Hindlimb muscle (tissue), 1 donor: ENCODE measurements around the gene TUB. TPM values are rescaled to one million over a fixed set of nuclear protein-coding genes. Genes with fewer than 3 reads are reported as not detected.

Source experiments
- DNase-seq: peaks from one replicate; pipeline ENCODE4 v3.0.0-alpha.2; 2013
- polyA plus RNA-seq: library from polyadenylated mRNA; unstranded; fragments of 120-200 nt; gene quantifications from one replicate; pipeline ENCODE4 v1.2.1, GENCODE V29; 2013; ENCODE audit not compliant: insufficient read length

The TUB gene
- polyA plus RNA-seq, 1 donor = 9.3 TPM

DNA sequence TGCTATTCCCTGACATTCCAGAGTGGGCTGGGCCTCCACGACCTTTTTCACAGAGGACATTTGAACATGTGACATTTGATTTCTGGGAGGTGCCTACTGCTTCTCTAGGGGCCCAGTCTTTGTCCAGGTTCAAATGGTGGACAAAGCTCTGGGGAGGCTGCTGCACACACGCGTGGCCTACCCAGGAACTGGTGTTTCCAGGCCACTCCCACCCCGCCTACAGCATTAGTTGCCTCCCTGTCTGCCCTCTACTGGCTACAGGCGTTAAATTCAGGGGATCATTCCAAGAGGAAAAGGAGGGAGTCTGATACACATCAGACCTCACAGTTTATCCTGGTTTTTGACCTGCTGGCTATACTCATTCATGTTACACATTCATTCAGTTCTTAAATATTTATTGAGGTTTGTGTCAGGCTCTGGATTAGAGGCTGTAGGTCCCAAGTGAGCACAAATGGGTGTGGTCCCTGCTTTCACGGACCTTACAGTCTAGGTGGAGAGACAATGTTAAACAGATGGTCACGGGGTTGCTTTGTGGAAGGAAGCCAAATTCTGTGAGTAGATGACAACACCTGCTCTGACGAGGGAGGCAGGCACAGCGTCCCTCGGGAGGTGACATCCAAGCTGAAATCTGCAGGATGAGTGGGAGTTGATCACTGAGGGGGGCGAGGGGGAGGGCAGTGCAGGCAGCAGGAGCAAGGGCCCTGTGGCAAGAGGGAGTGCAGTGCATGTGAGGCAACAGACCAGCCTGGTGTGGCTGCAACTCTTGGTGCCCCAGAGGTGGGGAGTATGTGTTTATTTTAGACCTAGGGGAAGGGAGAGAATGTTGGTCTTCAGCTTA, 11.8 kb downstream of the TUB start:
- DNase-seq = peak; percentile 36

DNA sequence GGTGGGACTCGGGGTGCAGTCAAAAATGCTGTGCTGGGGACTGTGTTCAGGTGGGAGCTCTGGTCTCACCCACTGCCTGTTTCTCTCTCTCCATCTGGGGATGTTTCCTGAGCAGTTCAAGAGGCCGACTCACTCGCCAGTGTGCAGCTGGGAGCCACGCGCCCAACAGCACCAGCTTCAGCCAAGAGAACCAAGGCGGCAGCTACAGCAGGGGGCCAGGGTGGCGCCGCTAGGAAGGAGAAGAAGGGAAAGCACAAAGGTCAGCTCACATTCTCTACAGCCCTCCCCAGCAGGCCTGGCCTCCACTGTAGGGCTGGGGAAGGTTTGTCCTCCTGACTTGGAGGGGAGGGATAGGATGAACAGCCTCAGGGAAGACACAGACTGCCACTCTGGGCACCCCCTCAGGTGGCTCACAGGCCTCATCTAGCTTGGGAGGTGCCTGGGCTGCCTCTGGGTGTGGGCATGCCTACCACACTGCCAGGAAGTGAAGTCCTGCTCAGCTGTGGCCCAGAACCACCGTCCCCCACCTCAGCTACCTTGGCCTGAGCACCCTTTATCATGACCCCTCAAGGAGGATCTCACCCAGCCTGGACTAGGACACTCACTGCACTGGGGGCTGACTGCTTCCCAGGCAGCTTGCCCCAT, 13.0 kb downstream of the TUB start:
- DNase-seq = no peak

GRCh38 chr11:8094656-8095055, 13.6 kb downstream of the TUB start:
- DNase-seq = no peak

DNA sequence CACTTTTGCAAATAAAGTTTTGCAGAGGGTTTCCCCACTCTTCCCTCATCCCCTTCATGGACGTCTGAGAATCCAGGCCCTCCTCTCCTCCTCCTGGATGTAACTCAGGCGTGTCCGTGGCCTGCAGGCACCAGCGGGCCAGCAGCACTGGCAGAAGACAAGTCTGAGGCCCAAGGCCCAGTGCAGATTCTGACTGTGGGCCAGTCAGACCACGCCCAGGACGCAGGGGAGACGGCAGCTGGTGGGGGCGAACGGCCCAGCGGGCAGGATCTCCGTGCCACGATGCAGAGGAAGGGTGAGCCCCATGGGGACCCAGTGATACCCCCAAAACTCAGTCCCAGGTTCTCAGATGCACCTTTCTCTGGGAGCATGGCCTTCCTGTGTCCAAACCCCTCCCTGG, 14.4 kb downstream of the TUB start:
- no peak for DNase-seq

- DNase-seq = no peak
Measured at GRCh38 chr11:8095806-8096522, 15.0 kb downstream of the TUB start.

DNA sequence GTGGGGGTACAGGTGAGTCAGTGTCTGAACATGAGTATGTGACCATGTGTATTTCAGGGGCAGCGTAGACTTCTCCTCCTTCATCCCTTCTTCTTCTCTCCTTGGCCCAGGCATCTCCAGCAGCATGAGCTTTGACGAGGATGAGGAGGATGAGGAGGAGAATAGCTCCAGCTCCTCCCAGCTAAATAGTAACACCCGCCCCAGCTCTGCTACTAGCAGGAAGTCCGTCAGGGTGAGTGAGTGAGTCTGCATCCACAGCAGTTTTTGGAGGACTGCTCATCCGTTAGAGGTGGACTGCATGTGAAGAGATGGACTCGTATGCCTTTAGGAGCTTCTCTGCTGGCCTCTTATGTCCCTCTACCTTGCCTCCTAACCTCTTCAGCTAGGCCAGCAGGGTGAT, 15.6 kb downstream of the TUB start:
- DNase-seq = no peak

DNA sequence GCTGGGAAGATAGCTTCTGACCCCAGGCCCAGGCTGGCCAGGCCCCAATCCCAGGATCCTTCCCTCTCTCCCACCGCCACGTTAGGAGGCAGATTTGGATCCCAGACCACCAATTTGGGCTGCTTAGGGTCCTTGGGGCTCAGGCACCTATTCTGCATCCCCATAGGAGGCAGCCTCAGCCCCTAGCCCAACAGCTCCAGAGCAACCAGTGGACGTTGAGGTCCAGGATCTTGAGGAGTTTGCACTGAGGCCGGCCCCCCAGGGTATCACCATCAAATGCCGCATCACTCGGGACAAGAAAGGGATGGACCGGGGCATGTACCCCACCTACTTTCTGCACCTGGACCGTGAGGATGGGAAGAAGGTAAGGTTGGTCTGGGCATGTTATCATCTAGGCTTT, 16.1 kb downstream of the TUB start:
- no peak for DNase-seq

GRCh38 chr11:8097468-8097867, 16.5 kb downstream of the TUB start:
- peak; percentile 66 for DNase-seq

GRCh38 chr11:8097926-8098325, 16.9 kb downstream of the TUB start:
- no peak for DNase-seq

- no peak for DNase-seq
Measured at GRCh38 chr11:8098361-8098760, 17.4 kb downstream of the TUB start.

DNA sequence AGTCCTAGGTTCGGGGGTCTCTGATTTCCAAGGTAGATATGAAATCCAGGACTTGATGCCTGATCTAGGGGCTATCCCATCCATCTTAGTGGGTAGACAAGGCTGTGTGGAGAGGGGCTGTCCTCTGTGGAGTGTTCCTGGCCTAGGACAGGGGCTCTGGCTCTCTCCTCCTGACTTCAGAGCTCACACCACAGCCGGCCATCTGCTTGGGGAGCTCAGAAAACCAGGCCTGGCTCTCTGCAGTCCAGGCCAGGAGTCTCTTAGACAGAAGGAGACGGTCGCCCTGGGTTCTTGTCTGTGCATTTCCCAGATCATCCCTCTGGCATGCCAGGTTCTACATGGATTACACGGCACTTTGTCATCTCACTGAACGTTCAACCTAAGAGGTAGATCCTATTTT, 17.9 kb downstream of the TUB start:
- no peak for DNase-seq

DNA sequence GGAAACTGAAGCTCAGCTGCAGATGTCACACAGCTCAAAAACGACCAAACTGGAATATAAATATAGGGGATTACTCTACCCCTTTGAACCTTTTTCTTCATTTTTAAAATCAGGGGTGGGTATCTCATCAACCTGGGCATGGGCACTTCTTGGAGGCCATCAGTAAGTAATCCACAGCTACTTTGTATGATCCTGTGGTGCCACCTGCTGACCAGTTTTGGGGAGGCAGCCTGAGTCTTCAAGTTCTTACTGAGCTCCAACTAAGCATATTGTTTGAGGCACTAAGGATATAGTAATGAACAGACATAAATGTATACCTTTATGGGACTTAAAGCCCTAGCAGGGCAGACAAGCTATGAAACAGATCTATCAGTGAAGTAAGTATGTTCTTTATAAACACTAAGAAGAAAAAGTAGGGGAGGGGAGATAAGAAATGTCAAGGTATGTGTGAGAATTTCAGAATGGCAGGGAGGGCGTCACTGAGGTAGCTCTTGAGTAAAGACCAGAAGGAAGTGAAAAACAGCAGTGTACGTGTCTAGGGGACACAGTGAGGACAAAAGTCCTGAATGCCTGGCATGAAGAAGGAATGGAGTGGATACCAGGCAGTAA, 18.4 kb downstream of the TUB start:
- peak; percentile 54 for DNase-seq

- no peak for DNase-seq
Measured at GRCh38 chr11:8100158-8100557, 19.1 kb downstream of the TUB start.

GRCh38 chr11:8100605-8101004, 19.6 kb downstream of the TUB start:
- DNase-seq = no peak

GRCh38 chr11:8101421-8101820, 20.4 kb downstream of the TUB start:
- DNase-seq = no peak

DNA sequence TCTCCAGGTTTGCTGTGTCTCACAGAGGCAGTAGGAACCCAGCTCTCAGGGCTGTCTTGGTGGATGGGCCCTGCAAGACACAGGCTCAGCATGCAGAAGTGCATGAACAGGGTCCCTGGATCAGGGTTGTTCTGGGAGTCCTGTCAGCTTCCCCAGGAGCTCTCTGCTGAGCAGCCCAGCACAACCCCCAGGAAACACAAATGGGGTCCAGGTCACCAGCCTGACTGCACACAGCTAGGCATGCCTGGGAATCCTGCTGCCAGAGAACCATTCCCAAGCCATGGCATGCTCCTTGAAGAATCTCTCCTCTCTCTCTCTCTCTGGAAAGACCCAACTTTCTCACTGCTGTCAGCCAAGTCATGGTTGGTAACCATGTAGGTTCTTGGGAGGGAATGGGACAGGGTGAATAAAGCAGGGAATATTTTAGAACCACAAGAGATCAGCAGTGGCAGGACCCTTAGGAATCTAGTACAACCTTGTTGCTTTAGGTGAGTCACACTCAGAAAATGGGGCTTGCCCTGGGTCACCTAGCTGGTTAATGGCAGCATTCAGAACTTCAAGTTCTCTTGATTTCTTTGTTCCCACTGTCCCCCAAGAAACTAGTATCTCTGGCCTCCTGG, 21.4 kb downstream of the TUB start:
- no peak for DNase-seq

- no peak for DNase-seq
Measured at GRCh38 chr11:8102965-8103364, 22.0 kb downstream of the TUB start.

DNA sequence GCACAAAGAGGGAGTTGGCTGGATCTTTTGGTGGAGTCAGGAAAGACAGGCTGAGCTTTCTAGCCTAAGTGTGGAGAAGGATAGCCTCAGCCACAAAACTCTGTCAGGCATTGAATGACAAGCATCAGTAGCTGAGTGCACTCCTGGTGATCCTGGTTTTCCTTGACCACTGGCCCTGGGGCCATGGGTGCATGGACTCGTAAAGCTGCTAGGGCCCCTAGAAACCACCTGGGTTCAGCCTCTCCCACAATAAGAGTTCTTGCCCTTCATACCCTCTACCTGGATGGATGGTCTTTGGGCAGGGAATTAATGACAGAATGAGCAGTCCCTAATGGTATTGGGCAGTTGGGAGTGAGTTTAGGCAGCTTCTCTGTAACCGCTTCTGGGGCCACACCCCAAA, 22.9 kb downstream of the TUB start:
- DNase-seq = no peak

DNA sequence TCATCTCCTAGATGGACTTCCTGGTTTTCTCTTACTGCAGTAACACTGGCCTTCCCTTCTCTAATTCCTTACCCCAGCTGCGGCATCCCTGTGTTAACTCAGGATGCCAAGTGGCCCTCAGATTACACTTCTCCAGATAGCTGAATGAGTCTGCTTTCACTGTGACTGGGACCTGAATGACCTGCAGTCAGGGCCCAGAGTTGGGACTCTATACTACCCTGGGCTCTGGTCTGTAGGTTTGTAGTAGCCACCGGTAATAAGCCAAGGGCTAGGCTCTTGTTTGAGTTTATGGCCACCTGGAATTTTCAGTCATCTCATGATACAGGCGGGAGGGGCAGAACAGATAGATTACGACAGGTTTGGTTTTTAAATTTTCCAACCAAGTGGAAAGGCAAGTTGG, 24.1 kb downstream of the TUB start:
- no peak for DNase-seq

- DNase-seq = no peak
Measured at GRCh38 chr11:8105666-8106065, 24.7 kb downstream of the TUB start.

DNA sequence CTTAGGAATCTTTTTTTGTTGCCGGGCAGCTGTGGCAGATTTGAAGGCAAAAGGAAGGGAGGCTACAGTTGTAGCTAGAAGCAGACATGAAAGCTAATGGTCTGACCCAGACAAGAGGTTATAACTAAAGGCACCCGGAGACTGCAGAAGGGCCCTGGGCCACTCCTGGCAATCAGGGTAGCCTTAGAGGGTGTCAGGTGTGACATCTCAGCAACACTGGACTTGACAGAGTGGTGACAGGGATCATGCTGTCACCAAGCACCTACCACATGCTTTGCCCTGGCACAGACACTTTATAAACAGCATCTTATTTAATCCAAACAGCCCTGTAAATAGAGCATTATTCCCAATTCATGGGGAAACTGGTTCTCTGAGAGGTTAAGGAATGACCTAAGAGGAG, 25.7 kb downstream of the TUB start:
- DNase-seq = no peak

- DNase-seq = no peak
Measured at GRCh38 chr11:8107642-8108041, 26.6 kb downstream of the TUB start.

GRCh38 chr11:8108421-8108820, 27.4 kb downstream of the TUB start:
- DNase-seq = no peak
